Activated CD8-positive, alpha-beta memory T cell treated with anti-CD3 and anti-CD28 coated beads for 4 hours (primary cell): ENCODE measurements around the gene SH2D1B.

Source experiments
- DNase-seq, 2 donors: peaks; one replicate each; pipeline ENCODE4 v3.0.0-alpha.2; 2020; ENCODE audit warnings: low read depth in 2 of 2

SH2D1B gene

GRCh38 chr1:162398999-162399580 is 12.8 kb downstream of the SH2D1B start:
- no peak for DNase-seq

- DNase-seq: no peak
Observed at GRCh38 chr1:162397943-162398560, 13.9 kb downstream of the SH2D1B start.

GRCh38 chr1:162397039-162397448 is 14.9 kb downstream of the SH2D1B start:
- DNase-seq: no peak

GRCh38 chr1:162396201-162396906 is 15.6 kb downstream of the SH2D1B start:
- DNase-seq: no peak

- no peak for DNase-seq
Observed at GRCh38 chr1:162391790-162392563, 20.0 kb downstream of the SH2D1B start.

GRCh38 chr1:162390396-162391185 is 21.3 kb downstream of the SH2D1B start:
- no peak for DNase-seq

GRCh38 chr1:162389971-162390370 is 22.0 kb downstream of the SH2D1B start:
- no peak for DNase-seq

GRCh38 chr1:162389021-162389818 is 22.7 kb downstream of the SH2D1B start:
- no peak for DNase-seq

GRCh38 chr1:162388615-162389014 is 23.3 kb downstream of the SH2D1B start:
- DNase-seq: no peak

GRCh38 chr1:162388083-162388594 is 23.8 kb downstream of the SH2D1B start:
- no peak for DNase-seq

- DNase-seq: no peak
Observed at GRCh38 chr1:162387226-162388082, 24.5 kb downstream of the SH2D1B start.

- no peak for DNase-seq
Observed at GRCh38 chr1:162386292-162387225, 25.4 kb downstream of the SH2D1B start.

- no peak for DNase-seq
Observed at GRCh38 chr1:162385702-162386101, 26.2 kb downstream of the SH2D1B start.

GRCh38 chr1:162385280-162385623 is 26.7 kb downstream of the SH2D1B start:
- no peak for DNase-seq

- DNase-seq: no peak
Observed at GRCh38 chr1:162384601-162385279, 27.2 kb downstream of the SH2D1B start.

GRCh38 chr1:162384116-162384515 is 27.8 kb downstream of the SH2D1B start:
- DNase-seq: no peak

- DNase-seq: no peak
Observed at GRCh38 chr1:162383516-162383915, 28.4 kb downstream of the SH2D1B start.

GRCh38 chr1:162383091-162383490 is 28.8 kb downstream of the SH2D1B start:
- no peak for DNase-seq
